B cell (primary cell): Measurements from ENCODE around the gene MESP1.

Experiments
- CTCF ChIP-seq: fragments of 200-600 bp; IDR thresholded peaks from one replicate; pipeline ENCODE4 v1.8.0; 2022; ENCODE audit warnings: antibody characterized with exemption, mild to moderate bottlenecking
- EZH2 ChIP-seq: IDR thresholded peaks from 2 replicates; pipeline ENCODE4 v1.6.1; 2012; ENCODE audit warnings: borderline replicate concordance, low read depth, mild to moderate bottlenecking, moderate library complexity, low read length; ENCODE audit not compliant: insufficient read depth, poor library complexity, severe bottlenecking

- TF ChIP-seq CTCF (no peak), EZH2 (no peak)
These were observed 699 bp upstream of the MESP1 start for GRCh38 chr15:89751748-89752147.
